HepG2 (cell line): ENCODE measurements around the gene SIK2. TPM values are rescaled to one million over a fixed set of nuclear protein-coding genes. Genes with fewer than 3 reads are reported as not detected.

Source experiments
- ATF2 ChIP-seq: sonication (generic); formaldehyde crosslinking; IDR thresholded peaks from 2 replicates; pipeline ENCODE4 v1.4.0; 2020; ENCODE audit warnings: missing genetic modification reagents
- BCLAF1 ChIP-seq: fragments of 450-650 bp; IDR thresholded peaks from 2 replicates; pipeline ENCODE4 v1.6.1; 2017; ENCODE audit warnings: mild to moderate bottlenecking
- CBX2 ChIP-seq, 2 experiments: fragments of 200-600 bp in 1 of 2; sonication (generic); formaldehyde crosslinking in 1 of 2; IDR thresholded peaks; 2 replicates each; pipeline versions ENCODE4 v1.7.0 to v1.8.1; 2018 to 2022; ENCODE audit warnings: low read depth in 2 of 2, low read length in 1 of 2, mild to moderate bottlenecking in 1 of 2, missing genetic modification reagents in 1 of 2
- JUN ChIP-seq: sonication (generic); formaldehyde crosslinking; IDR thresholded peaks from 2 replicates; pipeline ENCODE4 v1.4.0; 2020; ENCODE audit warnings: mild to moderate bottlenecking, missing genetic modification reagents
- NFKB2 ChIP-seq: sonication (generic); formaldehyde crosslinking; IDR thresholded peaks from 2 replicates; pipeline ENCODE4 v1.4.0; 2020; ENCODE audit warnings: missing genetic modification reagents, borderline replicate concordance
- POLR2A ChIP-seq, 2 experiments: IDR thresholded peaks; 2 replicates each; pipeline ENCODE4 v1.6.1; 2011; ENCODE audit warnings: low read depth in 2 of 2, low read length in 2 of 2, mild to moderate bottlenecking in 1 of 2, moderate library complexity in 1 of 2; ENCODE audit not compliant: insufficient read depth in 1 of 2
- SALL2 ChIP-seq: sonication (generic); formaldehyde crosslinking; IDR thresholded peaks from 2 replicates; pipeline ENCODE4 v1.8.1; 2023; ENCODE audit warnings: mild to moderate bottlenecking, missing genetic modification reagents, inconsistent platforms
- SMYD3 ChIP-seq: sonication (generic); formaldehyde crosslinking; IDR thresholded peaks from 2 replicates; pipeline ENCODE4 v1.8.1; 2023; ENCODE audit warnings: mild to moderate bottlenecking, missing genetic modification reagents
- ZNF317 ChIP-seq: sonication (generic); formaldehyde crosslinking; IDR thresholded peaks from 2 replicates; pipeline ENCODE4 v1.5.0; 2020; ENCODE audit warnings: mild to moderate bottlenecking, missing genetic modification reagents
- ZNF598 ChIP-seq: sonication (generic); formaldehyde crosslinking; IDR thresholded peaks from 2 replicates; pipeline ENCODE4 v1.5.1; 2020; ENCODE audit warnings: mild to moderate bottlenecking, missing genetic modification reagents, borderline replicate concordance
- ZNF614 ChIP-seq: IDR thresholded peaks from 2 replicates; pipeline ENCODE4 v1.6.1; 2018; ENCODE audit warnings: missing biosample characterization, missing genetic modification reagents, inconsistent platforms, borderline replicate concordance
- ZNF644 ChIP-seq: IDR thresholded peaks from 2 replicates; pipeline ENCODE4 v1.6.1; 2016; ENCODE audit warnings: low read depth
- polyA plus RNA-seq, 8 experiments: library from polyadenylated mRNA; depleted of rRNA in 3 of 8; stranded (reverse) in 7 of 8; unstranded in 1 of 8; fragments of >200 nt; fragmentation: Illumina TruSeq in 4 of 8; extraction: Trizol in 4 of 8; gene quantifications; 2 replicates each; pipeline versions ENCODE4 v1.2.1 to v1.2.3, GENCODE V29; 2011 to 2016; ENCODE audit warnings: low read depth in 4 of 8, missing spikeins in 1 of 8, mixed read lengths in 1 of 8; ENCODE audit not compliant: insufficient read depth in 1 of 8
- total RNA-seq, 5 experiments: library from RNA; depleted of rRNA; stranded (reverse); fragments of >200 nt; fragmentation: Illumina TruSeq; extraction: Trizol; gene quantifications; 2 replicates each; pipeline ENCODE4 v1.2.3, GENCODE V29; 2016; ENCODE audit warnings: low read depth in 1 of 5

SIK2 gene
- total and polyA plus RNA-seq, 2 of the 13 experiments (the other 11 are each of a cell fraction or from before 2014, with no cell fraction given), result 8.1 to 15.4 TPM

GRCh38 chr11:111734954-111735261 is 132.7 kb downstream of the SIK2 start (continued):
- TF ChIP-seq BCLAF1 (no peak), SALL2 (CRISPR knock-in tag) (no peak), ZNF598 (CRISPR knock-in tag) (no peak), CBX2 (IDR thresholded peaks at IDR 0.05; ENCODE audit: low read depth, low read length) (no peak), CBX2 (CRISPR knock-in tag; IDR thresholded peaks at IDR 0.05; ENCODE audit: low read depth) (no peak), POLR2A (IDR thresholded peaks at IDR 0.05; ENCODE audit: insufficient read depth in 1 of 2, low read depth in 2 of 2, low read length in 2 of 2) (no peak), JUN (no peak), ZNF614 (CRISPR knock-in tag) (no peak), NFKB2 (CRISPR knock-in tag) (no peak), SMYD3 (CRISPR knock-in tag) (no peak), ATF2 (CRISPR knock-in tag) (no peak), ZNF644 (no peak), ZNF317 (no peak)
